ENCODE data around the gene C4orf54. TPM values are rescaled to one million over a fixed set of nuclear protein-coding genes. Genes with fewer than 3 reads are reported as not detected.

C4orf54 gene
- total and polyA plus RNA-seq, 10 of the 15 experiments (the other 5 are each of a cell fraction or from before 2014, with no cell fraction given), result 0.01 TPM; not detected in 9

GRCh38 chr4:99642725-99643489 is 14.7 kb downstream of the C4orf54 start:
- H3K4me3 ChIP-seq, result no peak overlapping the region
- intact Hi-C loops (cut with micrococcal nuclease; ENCODE audit: unreplicated experiment) (no loop called here), in situ Hi-C loops (cut with MboI) (no loop called here)
- H3K27ac ChIP-seq (ENCODE audit: control insufficient read depth, insufficient read depth), result no peak overlapping the region
- no peaks in the 10 kb centered on the region for H3K79me2 ChIP-seq (ENCODE audit: control insufficient read depth, insufficient read depth, low read length)
- RAD21 ChIA-PET (ENCODE audit: unreplicated experiment), result no interaction called here
- BruUV-seq (replicated peaks), result no TSS peak
- POLR2A ChIA-PET, result no interaction called here
- no peak; the same call in 2 of the 3 replicates for ATAC-seq
- H3K9ac ChIP-seq (ENCODE audit: control insufficient read depth, insufficient read depth, low read length), result no peak overlapping the region
- 59% methylated on average over 7 of the region's 7 CpGs for WGBS (ENCODE audit: insufficient coverage, insufficient replicate concordance, low lambda C conversion rate, missing lambda C conversion rate)
- H3K36me3 ChIP-seq (ENCODE audit: control insufficient read depth in 2 of 2, insufficient read depth in 2 of 2, low read length in 1 of 2), result no peaks in the 10 kb centered on the region
- H4K20me1 ChIP-seq (ENCODE audit: control insufficient read depth, insufficient read depth), result no peaks in the 10 kb centered on the region
- FAIRE-seq, result no peak
- CTCF ChIA-PET, result interaction anchor here (1.1 to 1.2 kb wide), 2 partner anchors 17 to 21 kb away, joined by 3 read pairs; no protein-coding TSS in a partner anchor
- SMC1A ChIA-PET (ENCODE audit: uncharacterized antibody, unreplicated experiment), result interaction anchor here (1.3 kb wide), 1 partner anchor 169 kb away, joined by 3 read pairs; no protein-coding TSS in a partner anchor
- H3K9me3 ChIP-seq (replicated peaks; ENCODE audit: control insufficient read depth, insufficient read depth, low read length), result no peaks in the 10 kb centered on the region
- no peak for DNase-seq (ENCODE audit: low read depth, low spot score)
- no peak overlapping the region for H3K4me2 ChIP-seq (ENCODE audit: control insufficient read depth, insufficient read depth)
- H2AFZ ChIP-seq (ENCODE audit: control insufficient read depth, low read depth, low read length), result no peak overlapping the region
- H3K27me3 ChIP-seq (replicated peaks in 1 of 2; ENCODE audit: control insufficient read depth in 2 of 2, insufficient read depth in 2 of 2, low read length in 1 of 2), result peaks cover 0 to 5% of the 10 kb centered on the region in 2 experiments; a peak in 1 of 4 replicates
- TF ChIP-seq ZBTB4 (CRISPR knock-in tag; IDR thresholded peaks at IDR 0.05), result no peak
- no peak for TF ChIP-seq RELB (IDR thresholded peaks at IDR 0.05; ENCODE audit: low read depth)
- no peak for TF ChIP-seq KAT2A (conservative IDR thresholded peaks at IDR 0.05; ENCODE audit: control insufficient read depth, low read depth, low read length)
- no peak for TF ChIP-seq MEF2A (IDR thresholded peaks at IDR 0.05; ENCODE audit: insufficient read depth, low read depth, low read length)
- TF ChIP-seq SREBF2 (IDR thresholded peaks at IDR 0.05; ENCODE audit: low read length), result no peak
- TF ChIP-seq SREBF1 (IDR thresholded peaks at IDR 0.05; ENCODE audit: low read length), result no peak
- no peak for TF ChIP-seq DPF2 (IDR thresholded peaks at IDR 0.05)
- TF ChIP-seq CEBPB (IDR thresholded peaks at IDR 0.05; ENCODE audit: borderline replicate concordance in 1 of 2, low read depth in 2 of 2, low read length in 2 of 2), result no peak
- no peak for TF ChIP-seq SRF (IDR thresholded peaks at IDR 0.05; ENCODE audit: low read depth in 2 of 2, low read length in 2 of 2)
- no peak for TF ChIP-seq ATF7 (IDR thresholded peaks at IDR 0.05; ENCODE audit: low read depth)
- TF ChIP-seq HDAC6 (IDR thresholded peaks at IDR 0.05; ENCODE audit: unreplicated experiment), result no peak
- H3K4me1 ChIP-seq (ENCODE audit: control insufficient read depth, insufficient read depth, low read length), result no peaks in the 10 kb centered on the region
